SU-DHL-6 (cell line): ENCODE results near the gene SPAST.

Source experiments
- H2AFZ ChIP-seq: fragments of 200-600 bp; sonication (generic); 2 replicates; pipeline ENCODE4 v1.6.1; 2014; ENCODE audit warnings: low read depth, mild to moderate bottlenecking, moderate library complexity, mixed read lengths, antibody characterized with exemption, low read length; ENCODE audit not compliant: severe bottlenecking
- H3F3A ChIP-seq: fragments of 200-600 bp; shearing (Covaris generic); 2 replicates; pipeline ENCODE4 v1.6.0; 2016; ENCODE audit warnings: antibody characterized with exemption, mild to moderate bottlenecking; ENCODE audit not compliant: insufficient read depth
- H3K27ac ChIP-seq: fragments of 200-600 bp; sonication (generic); 2 replicates; pipeline ENCODE4 v1.5.1; 2016; ENCODE audit warnings: low read depth, mild to moderate bottlenecking, low read length, moderate library complexity, mixed read lengths
- H3K27me3 ChIP-seq: fragments of 200-600 bp; sonication (generic), shearing (Covaris generic); 2 replicates; pipeline ENCODE4 v1.6.0; 2014; ENCODE audit warnings: mild to moderate bottlenecking, low read length
- H3K36me3 ChIP-seq: fragments of 200-600 bp; sonication (generic); 2 replicates; pipeline ENCODE4 v1.6.1; 2014; ENCODE audit warnings: mild to moderate bottlenecking, low read length, mixed read lengths
- H3K4me2 ChIP-seq: fragments of 300-600, 200-600 bp; shearing (Covaris generic), sonication (generic); 2 replicates; pipeline ENCODE4 v1.6.0; 2014; ENCODE audit warnings: low read length, low read depth, mild to moderate bottlenecking; ENCODE audit not compliant: poor library complexity, severe bottlenecking
- H3K4me3 ChIP-seq: fragments of 200-600 bp; sonication (generic); 2 replicates; pipeline ENCODE4 v1.5.1; 2014; ENCODE audit warnings: antibody characterized with exemption, low read length, mild to moderate bottlenecking, mixed read lengths; ENCODE audit not compliant: insufficient read depth, poor library complexity, severe bottlenecking
- H3K79me2 ChIP-seq: fragments of 200-600 bp; sonication (generic); 2 replicates; pipeline ENCODE4 v1.6.1; 2014; ENCODE audit warnings: mild to moderate bottlenecking, low read length, moderate library complexity; ENCODE audit not compliant: insufficient read depth
- H3K9ac ChIP-seq: fragments of 200-600 bp; sonication (generic); 2 replicates; pipeline ENCODE4 v1.7.0; 2014; ENCODE audit warnings: mild to moderate bottlenecking, low read length
- H3K9me2 ChIP-seq: fragments of 200-600 bp; sonication (generic); replicated peaks from 2 replicates; pipeline ENCODE4 v1.6.1; 2014; ENCODE audit warnings: low read length; ENCODE audit not compliant: insufficient read depth
- H3K9me3 ChIP-seq: fragments of 200-600 bp; sonication (generic); 2 replicates; pipeline ENCODE4 v1.6.1; 2014; ENCODE audit warnings: low read length, mixed read lengths; ENCODE audit not compliant: insufficient read depth
- H4K20me1 ChIP-seq: fragments of 200-600 bp; sonication (generic); 2 replicates; pipeline ENCODE4 v1.6.1; 2014; ENCODE audit warnings: low read depth, mild to moderate bottlenecking, antibody characterized with exemption, low read length, moderate library complexity, mixed read lengths
- CTCF ChIP-seq: fragments of 200-600 bp; sonication (generic); IDR thresholded peaks from one replicate; pipeline ENCODE4 v1.5.1; 2017; ENCODE audit warnings: antibody characterized with exemption, mild to moderate bottlenecking, low read length, moderate library complexity; ENCODE audit not compliant: insufficient read depth, poor library complexity, severe bottlenecking
- EZH2phosphoT487 ChIP-seq: fragments of 200-600 bp; sonication (generic), shearing (Covaris generic); conservative IDR thresholded peaks from 2 replicates; pipeline ENCODE4 v1.6.1; 2018; ENCODE audit warnings: mild to moderate bottlenecking, antibody characterized with exemption, low read length, moderate library complexity, mixed read lengths

SPAST gene

GRCh38 chr2:32061973-32062861 lies 1.1 kb upstream of the SPAST start:
- Histone ChIP-seq H3K4me3 (peak overlapping the region; percentile 86), H3K27ac (no peak overlapping the region)
- TF ChIP-seq EZH2phosphoT487: no peak
- TF ChIP-seq CTCF: no peak

GRCh38 chr2:32064021-32064601 lies 755 bp downstream of the SPAST start:
- Histone ChIP-seq H3K9me2 (no peaks in the 10 kb centered on the region), H2AFZ (peak overlapping the region; percentile 23), H3K9ac (peak overlapping the region; percentile 86), H3K9me3 (no peaks in the 10 kb centered on the region), H4K20me1 (no peaks in the 10 kb centered on the region), H3K4me3 (peak overlapping the region; percentile 86), H3K4me2 (peak overlapping the region; percentile 86), H3K27me3 (no peaks in the 10 kb centered on the region), H3K27ac (peak overlapping the region; percentile 76), H3F3A (no peaks in the 10 kb centered on the region), H3K36me3 (no peaks in the 10 kb centered on the region), H3K79me2 (peaks cover 21% of the 10 kb centered on the region; the same call in 1 of the 2 replicates)
- TF ChIP-seq CTCF: no peak
- TF ChIP-seq EZH2phosphoT487: no peak

More at GRCh38 chr2:32061973-32062861, 1.1 kb upstream of the SPAST start:
- Histone ChIP-seq H3K9me2 (no peaks in the 10 kb centered on the region), H4K20me1 (no peaks in the 10 kb centered on the region), H3K27me3 (no peaks in the 10 kb centered on the region), H3F3A (no peaks in the 10 kb centered on the region), H3K4me2 (peak overlapping the region; percentile 84), H2AFZ (peak overlapping the region; percentile 98), H3K9ac (peak overlapping the region; percentile 86), H3K79me2 (peaks cover 14% of the 10 kb centered on the region; the same call in 1 of the 2 replicates), H3K36me3 (no peaks in the 10 kb centered on the region), H3K9me3 (no peaks in the 10 kb centered on the region)

- H3K36me3 ChIP-seq: no peaks in the 10 kb centered on the region
- H3K9me3 ChIP-seq: no peaks in the 10 kb centered on the region
- H3F3A ChIP-seq: no peaks in the 10 kb centered on the region
- peak overlapping the region; percentile 86 for H3K4me3 ChIP-seq
- H3K27me3 ChIP-seq: no peaks in the 10 kb centered on the region
- peak overlapping the region; percentile 23 for H2AFZ ChIP-seq
- no peaks in the 10 kb centered on the region for H3K9me2 ChIP-seq
- H4K20me1 ChIP-seq: no peaks in the 10 kb centered on the region
- TF ChIP-seq EZH2phosphoT487 (no peak), CTCF (no peak)
- peak overlapping the region; percentile 86 for H3K4me2 ChIP-seq
- H3K27ac ChIP-seq: peak overlapping the region; percentile 76; the same call in 1 of the 2 replicates
- H3K79me2 ChIP-seq: peaks cover 21% of the 10 kb centered on the region; the same call in 1 of the 2 replicates
- peak overlapping the region; percentile 86 for H3K9ac ChIP-seq
Observed at GRCh38 chr2:32064713-32065112, 1.4 kb downstream of the SPAST start.
